CD4-positive, alpha-beta T cell treated with Interleukin-4 for 1 hour (primary cell): ENCODE results near the gene LRRC49.
"Not testable (repeated sequence)": the region's sequence is repeated elsewhere in the genome, so short reads cannot be mapped to it uniquely, and the experiment has no call there.

Experiments used
- DNase-seq, 2 donors: peaks; one replicate each; pipeline ENCODE4 v3.0.0-alpha.2; 2020 to 2022

The LRRC49 gene

GRCh38 chr15:70892002-70892911, at the start of gene LRRC49, which contains the start of gene THAP10:
LRRC49 (plus strand) TSS chr15:70892826; CDS start chr15:70892895, 69 bp downstream.
THAP10 (minus strand) TSS chr15:70892433; CDS start chr15:70892272, 161 bp downstream.
- DNase-seq: peak; percentile 55 to 59

DNA sequence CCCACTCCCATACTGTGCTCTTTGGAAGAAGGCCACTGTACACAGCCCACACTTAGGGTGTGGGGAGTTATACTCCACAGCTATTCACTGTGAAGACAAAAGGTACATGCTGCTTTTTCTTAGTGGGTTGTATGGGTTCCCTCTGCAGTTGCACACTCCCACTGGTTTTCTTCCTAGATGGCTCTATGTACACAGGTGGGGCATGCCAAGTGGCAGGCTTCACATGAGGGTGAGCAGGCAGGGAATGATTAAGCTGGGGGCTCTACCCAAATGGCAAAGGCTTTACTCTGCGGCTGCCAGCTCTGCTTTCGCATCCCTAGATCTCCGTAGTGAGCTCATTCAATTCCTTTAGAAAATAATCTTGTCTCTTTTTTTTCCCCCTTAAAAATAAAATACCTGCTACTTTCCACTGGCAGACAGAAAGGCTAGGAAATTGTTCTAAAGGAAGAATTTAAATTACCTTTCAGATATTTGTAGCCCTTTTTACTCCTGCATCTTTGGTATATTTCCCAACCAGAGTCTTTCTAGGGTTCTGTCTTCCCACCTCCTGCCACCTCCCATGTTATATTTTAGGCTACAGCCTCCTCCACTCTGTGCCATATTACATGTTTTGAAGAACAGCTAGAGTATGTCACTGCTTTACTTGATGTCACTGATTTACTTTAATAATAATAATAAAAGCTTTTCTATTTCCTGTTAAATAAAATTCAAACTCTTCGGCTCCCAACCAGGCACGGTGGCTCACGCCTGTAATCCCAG, 46.8 kb upstream of the LRRC49 start:
- DNase-seq: no peak

GRCh38 chr15:70851889-70852288, 40.7 kb upstream of the LRRC49 start:
- no peak for DNase-seq

DNA sequence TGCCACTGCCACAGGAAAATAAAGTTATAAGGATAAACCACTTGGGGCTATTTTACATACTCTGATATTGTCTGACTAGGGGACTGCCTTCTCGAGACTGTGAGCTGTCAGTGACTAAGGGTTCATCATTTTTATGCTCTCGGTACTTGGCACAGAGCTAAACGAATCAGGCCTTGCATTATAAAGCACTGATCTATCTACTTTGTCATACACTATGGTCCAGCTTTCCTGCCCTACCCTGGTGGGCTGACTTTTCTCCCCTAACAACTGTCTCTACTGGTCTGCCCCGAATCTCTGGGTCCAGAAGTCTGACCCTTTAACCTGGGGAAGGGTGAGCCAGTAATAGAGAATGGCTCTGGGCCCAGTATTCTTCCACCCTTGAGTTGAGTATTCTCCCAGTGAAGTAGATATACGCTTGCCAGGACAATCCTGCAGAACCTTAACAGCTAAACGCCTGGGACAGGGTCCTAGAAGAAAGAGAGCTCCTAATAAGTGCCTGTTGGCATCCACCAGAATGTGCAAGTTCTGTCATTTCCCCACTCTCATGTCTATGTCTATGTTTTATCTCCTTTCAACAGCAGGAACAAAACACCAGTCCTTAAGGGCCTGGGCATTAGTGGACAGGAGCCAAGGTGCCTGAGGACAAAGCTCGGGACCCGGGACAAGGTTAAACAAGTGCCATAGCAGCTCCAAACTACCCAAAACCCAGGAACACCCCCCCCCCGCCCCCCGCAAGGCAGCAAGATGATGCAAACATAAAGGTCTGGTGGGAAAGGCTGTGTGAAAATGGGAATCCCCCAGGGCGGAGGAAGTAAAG, 39.9 kb upstream of the LRRC49 start:
- no peak for DNase-seq

DNA sequence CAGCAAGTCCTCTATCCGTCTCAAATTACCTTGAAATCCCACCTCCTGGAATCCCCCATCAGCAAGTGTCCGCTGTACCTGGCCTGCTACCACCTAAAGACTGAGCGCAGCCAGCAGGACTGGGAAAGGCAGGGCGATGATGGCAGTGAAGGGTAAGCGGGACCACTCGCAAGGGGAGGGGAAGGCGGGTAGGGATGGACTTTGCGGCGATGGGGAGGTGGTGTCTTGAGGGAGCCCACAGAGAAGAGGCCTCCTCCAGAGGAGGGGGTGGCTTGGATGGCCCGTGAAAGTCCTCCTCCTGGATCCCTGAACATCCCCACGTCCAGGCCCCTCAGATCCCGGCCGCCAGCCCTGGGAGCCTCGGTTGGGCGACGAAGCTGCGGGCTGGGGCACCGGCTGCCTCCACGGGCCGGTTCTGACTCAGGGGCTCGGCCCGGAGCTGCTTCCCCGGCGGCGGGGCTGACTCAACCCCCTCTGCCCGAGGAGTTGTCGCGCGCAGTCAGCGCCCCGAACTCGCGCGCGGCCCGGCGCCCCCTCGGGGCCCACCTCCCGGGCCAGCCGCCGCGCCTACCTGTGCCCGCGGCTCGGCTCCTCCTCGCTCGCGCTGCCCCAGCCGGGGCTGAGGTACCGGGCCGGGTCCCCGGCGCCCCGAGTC, 39.2 kb upstream of the LRRC49 start:
- no peak for DNase-seq

- no peak for DNase-seq
These were observed 38.5 kb upstream of the LRRC49 start, which contains the start of gene LARP6 for GRCh38 chr15:70853973-70854665. LARP6 (minus strand) TSS chr15:70854157; CDS start chr15:70854088, 69 bp downstream.

DNA sequence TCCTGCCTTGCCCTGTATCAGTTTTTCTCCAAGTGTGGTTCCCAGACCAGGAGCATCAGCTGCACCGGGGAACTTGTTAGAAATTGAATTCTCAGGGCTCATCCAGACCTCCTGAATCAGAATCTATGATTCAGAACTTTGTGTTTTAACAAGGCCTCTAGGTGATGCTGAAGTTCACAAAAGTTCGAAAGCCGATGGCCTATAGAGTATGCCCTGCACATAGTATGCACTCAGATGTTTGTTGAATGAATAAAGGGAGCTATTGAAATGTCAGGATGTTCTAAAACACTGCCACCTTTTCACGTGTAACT, 38.0 kb upstream of the LRRC49 start:
- no peak for DNase-seq

- DNase-seq: no peak
These were observed 36.9 kb upstream of the LRRC49 start for GRCh38 chr15:70855764-70856163.

- no peak for DNase-seq
These were observed 36.3 kb upstream of the LRRC49 start for GRCh38 chr15:70856177-70856883.

DNA sequence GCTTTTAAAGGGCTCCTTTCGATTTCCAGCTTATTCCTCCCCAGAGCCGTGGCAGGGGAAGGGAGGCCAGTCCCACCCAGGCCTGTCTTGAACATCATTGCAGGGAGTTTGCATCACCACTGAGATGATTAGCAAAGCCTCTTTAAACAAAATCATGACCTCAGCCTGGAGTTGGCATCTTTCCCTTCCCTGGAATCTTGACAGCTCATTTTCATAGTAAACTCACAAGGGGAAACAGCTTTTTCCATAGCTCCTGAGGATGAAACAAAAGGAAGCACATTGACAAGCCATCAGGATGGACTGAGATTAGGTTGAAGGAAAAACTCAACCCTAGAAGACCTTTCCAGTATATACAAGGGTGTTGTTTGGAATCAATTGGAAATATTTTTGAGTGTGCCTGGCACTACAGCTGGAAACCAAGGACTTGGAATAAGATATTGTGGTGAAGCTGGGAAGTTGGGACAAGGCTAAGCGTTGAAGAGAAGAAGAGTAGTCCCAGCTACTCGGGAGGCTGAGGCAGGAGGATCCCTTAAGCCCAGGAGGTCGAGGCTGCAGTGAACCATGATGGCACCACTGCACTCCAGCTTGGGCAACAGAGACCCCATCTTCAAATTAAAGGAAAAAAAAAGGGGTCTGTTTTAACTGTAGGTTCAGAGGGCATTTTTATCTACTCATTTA, 35.6 kb upstream of the LRRC49 start:
- no peak for DNase-seq

GRCh38 chr15:70857562-70858285, 34.9 kb upstream of the LRRC49 start:
- DNase-seq: no peak

DNA sequence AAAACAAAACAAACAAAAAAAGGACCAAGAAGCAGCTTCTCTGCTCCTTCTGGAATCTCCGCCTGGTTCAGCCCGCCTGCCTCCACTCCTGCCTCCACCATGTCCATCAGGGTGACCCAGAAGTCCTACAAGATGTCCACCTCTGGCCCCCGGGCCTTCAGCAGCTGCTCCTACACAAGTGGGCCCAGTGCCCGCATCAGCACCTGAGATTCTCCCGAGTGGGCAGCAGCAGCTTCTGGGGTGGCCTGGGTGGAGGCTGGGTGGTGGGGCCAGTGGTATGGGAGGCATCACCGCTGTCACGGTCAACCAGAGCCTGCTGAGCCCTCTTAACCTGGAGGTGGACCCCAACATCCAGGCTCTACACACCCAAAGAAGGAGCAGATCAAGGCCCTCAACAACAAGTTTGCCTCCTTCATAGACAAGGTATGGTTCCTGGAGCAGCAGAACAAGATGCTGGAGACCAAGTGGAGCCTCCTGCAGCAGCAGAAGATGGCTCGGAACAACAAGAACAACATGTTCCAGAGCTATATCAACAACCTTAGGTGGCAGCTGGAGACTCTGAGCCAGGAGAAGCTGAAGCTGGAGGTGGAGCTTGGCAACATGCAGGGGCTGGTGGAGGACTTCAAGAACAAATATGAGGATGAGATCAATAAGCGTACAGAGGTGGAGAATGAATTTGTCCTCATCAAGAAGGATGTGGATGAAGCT, 33.9 kb upstream of the LRRC49 start:
- DNase-seq: not testable (repeated sequence)

DNA sequence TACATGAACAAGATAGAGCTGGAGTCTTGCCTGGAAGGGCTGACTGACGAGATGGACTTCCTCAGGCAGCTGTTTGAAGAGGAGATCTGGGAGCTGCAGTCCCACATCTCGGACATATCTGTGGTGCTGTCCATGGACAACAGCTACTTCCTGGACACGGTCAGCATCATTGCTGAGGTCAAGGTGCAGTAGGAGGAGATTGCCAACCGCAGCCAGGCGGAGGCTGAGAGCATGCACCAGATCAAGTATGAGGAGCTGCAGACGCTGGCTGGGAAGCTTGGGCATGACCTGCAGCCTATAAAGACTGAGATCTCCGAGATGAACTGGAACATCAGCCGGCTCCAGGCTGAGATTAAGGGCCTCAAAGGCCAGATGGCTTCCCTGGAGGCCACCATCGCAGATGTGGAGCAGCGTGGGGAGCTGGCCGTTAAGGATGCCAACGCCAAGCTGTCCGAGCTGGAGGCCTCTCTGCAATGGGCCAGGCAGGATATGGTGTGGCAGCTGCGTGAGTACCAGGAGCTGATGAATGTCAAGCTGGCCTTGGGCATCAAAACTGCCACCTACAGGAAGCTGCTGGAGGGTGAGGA, 33.2 kb upstream of the LRRC49 start:
- DNase-seq: no peak

GRCh38 chr15:70859998-70860397, 32.6 kb upstream of the LRRC49 start:
- DNase-seq: no peak

- no peak for DNase-seq
These were observed 29.0 kb upstream of the LRRC49 start for GRCh38 chr15:70863450-70864218.

DNA sequence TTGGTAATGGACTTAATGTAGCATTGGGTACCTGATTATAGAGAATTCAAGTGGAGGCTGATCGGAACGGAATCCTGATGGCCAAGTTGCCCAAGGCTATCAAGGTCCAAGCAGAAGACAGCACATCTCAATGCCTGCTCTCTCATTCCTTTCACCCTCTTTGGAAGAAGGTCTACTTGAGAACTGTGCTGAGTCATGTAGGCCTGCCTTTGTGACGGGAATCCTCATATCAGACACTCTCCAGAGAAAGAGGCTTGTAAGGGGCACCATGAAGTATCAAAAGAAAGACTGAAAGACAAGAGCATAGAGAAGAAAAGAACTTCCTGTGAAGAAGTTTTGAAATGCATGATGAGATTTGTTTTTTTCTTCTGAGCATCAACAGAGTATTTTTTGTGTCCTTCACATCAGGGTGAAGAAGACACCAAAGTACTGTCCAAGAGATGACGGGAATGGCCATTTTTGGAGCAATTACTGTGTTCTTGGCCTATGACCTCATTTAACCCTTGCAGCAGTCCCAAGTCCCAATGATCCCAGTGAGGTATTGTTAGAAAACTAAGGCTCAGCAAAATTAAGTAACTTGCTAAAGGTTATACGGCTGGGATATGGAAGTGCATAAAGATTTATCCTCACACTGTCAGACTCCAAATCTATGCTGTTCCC, 25.5 kb upstream of the LRRC49 start:
- DNase-seq: no peak

DNA sequence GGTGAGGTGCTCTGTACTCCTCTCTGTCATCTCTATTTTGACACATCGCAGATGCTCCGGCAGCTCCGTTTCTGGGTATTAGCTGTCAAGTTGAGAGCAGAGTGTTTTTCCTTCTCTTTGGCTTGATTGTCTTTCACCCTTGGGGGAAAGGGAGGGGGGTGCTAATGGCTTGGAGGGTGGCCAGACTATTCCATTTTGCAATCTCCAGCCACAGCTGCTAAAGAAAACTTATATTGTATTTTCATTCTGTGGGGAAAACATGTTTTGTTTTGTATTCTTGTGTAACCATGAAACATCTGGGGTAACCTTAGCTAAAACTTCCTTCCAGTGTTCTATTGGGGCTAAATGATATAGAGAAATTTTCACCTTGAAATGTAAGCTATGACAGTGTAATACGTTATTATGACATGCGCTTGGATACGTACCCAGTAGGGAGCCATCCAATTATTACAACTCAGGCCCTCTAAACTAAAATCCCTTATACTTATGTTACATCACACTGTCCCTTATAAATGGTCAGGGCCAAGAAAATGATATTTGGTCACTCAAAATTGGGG, 24.6 kb upstream of the LRRC49 start:
- no peak for DNase-seq
